Erythroblast (primary cell): ENCODE measurements around the gene ZSCAN5A.

Experiments
- GATA1 ChIP-seq: IDR thresholded peaks from 2 replicates; pipeline ENCODE4 v1.6.1; 2011; ENCODE audit warnings: low read depth, mild to moderate bottlenecking, control low read depth, low read length, moderate library complexity
- POLR2A ChIP-seq: IDR thresholded peaks from 2 replicates; pipeline ENCODE4 v1.6.1; 2011; ENCODE audit warnings: mild to moderate bottlenecking, low read length

DNA sequence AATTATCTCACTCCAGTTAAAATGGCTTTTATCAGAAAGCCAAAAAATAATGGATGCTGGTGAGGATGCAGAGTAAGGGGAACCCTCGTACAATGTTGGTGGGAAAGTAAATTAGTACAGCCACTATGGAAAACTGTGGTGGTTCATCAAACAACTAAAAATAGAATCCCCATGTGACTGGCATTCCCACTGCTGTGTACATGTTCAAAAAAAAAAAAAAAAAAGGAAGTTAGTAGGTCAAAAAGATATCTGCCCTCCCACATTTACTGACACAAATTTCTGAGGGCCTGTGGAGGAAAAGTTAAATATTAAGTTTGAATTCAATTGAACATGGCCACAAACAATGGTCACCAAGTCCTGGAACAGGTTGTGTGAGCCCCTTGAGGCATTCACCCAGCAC is 9.8 kb upstream of the ZSCAN5A start:
- no peak for TF ChIP-seq POLR2A
- TF ChIP-seq GATA1, result no peak
